ENCODE data around the gene FAM9C.

Gene FAM9C

GRCh38 chrX:13036896-13037295 is 7.5 kb downstream of the FAM9C start:
- Histone ChIP-seq H3K36me3 (no peaks in the 10 kb centered on the region), H3K27ac (no peak overlapping the region), H3K9me3 (ENCODE audit: severe bottlenecking) (no peaks in the 10 kb centered on the region), H3K27me3 (ENCODE audit: insufficient read depth, low read depth, severe bottlenecking) (no peaks in the 10 kb centered on the region), H3K4me3 (ENCODE audit: low read depth, low read length) (no peak overlapping the region)
- DNase-seq = no peak
- TF ChIP-seq CTCF (IDR thresholded peaks at IDR 0.05; ENCODE audit: low read depth, low read length) = no peak

- no peak overlapping the region for H3K27ac ChIP-seq
- no peak for TF ChIP-seq CTCF (IDR thresholded peaks at IDR 0.05; ENCODE audit: low read depth, low read length)
- DNase-seq = no peak
- H3K36me3 ChIP-seq = no peaks in the 10 kb centered on the region
- H3K27me3 ChIP-seq (ENCODE audit: insufficient read depth, low read depth, severe bottlenecking) = no peaks in the 10 kb centered on the region
- H3K4me3 ChIP-seq (ENCODE audit: low read depth, low read length) = no peak overlapping the region
- H3K9me3 ChIP-seq (ENCODE audit: severe bottlenecking) = no peaks in the 10 kb centered on the region
Measured at GRCh38 chrX:13033193-13033592, 11.2 kb downstream of the FAM9C start.

- no peak for DNase-seq
- no peak overlapping the region for H3K27ac ChIP-seq
- TF ChIP-seq CTCF (IDR thresholded peaks at IDR 0.05; ENCODE audit: low read depth, low read length) = no peak
- no peaks in the 10 kb centered on the region for H3K36me3 ChIP-seq
- no peaks in the 10 kb centered on the region for H3K9me3 ChIP-seq (ENCODE audit: severe bottlenecking)
- H3K4me3 ChIP-seq (ENCODE audit: low read depth, low read length) = no peak overlapping the region
- H3K27me3 ChIP-seq (ENCODE audit: insufficient read depth, low read depth, severe bottlenecking) = no peaks in the 10 kb centered on the region
Measured at GRCh38 chrX:13029887-13030771, 14.3 kb downstream of the FAM9C start.

GRCh38 chrX:13029637-13029886 is 14.9 kb downstream of the FAM9C start:
- no peaks in the 10 kb centered on the region for H3K27me3 ChIP-seq (ENCODE audit: insufficient read depth, low read depth, severe bottlenecking)
- no peak for TF ChIP-seq CTCF (IDR thresholded peaks at IDR 0.05; ENCODE audit: low read depth, low read length)
- no peaks in the 10 kb centered on the region for H3K36me3 ChIP-seq
- no peak overlapping the region for H3K27ac ChIP-seq
- no peak for DNase-seq
- H3K9me3 ChIP-seq (ENCODE audit: severe bottlenecking) = no peaks in the 10 kb centered on the region
- H3K4me3 ChIP-seq (ENCODE audit: low read depth, low read length) = no peak overlapping the region

- no peaks in the 10 kb centered on the region for H3K9me3 ChIP-seq (ENCODE audit: severe bottlenecking)
- H3K27me3 ChIP-seq (ENCODE audit: insufficient read depth, low read depth, severe bottlenecking) = no peaks in the 10 kb centered on the region
- H3K4me3 ChIP-seq (ENCODE audit: low read depth, low read length) = no peak overlapping the region
- no peak for TF ChIP-seq CTCF (IDR thresholded peaks at IDR 0.05; ENCODE audit: low read depth, low read length)
- H3K36me3 ChIP-seq = no peaks in the 10 kb centered on the region
- no peak for DNase-seq
- no peak overlapping the region for H3K27ac ChIP-seq
Measured at GRCh38 chrX:13028871-13029636, 15.4 kb downstream of the FAM9C start.
